KG1 (cell line): ENCODE results near the gene CAMK2D.

Experiments used
- DNase-seq: peaks from one replicate; lab custom pipeline; 2025; lab: John Stamatoyannopoulos, UW

Gene CAMK2D

DNA sequence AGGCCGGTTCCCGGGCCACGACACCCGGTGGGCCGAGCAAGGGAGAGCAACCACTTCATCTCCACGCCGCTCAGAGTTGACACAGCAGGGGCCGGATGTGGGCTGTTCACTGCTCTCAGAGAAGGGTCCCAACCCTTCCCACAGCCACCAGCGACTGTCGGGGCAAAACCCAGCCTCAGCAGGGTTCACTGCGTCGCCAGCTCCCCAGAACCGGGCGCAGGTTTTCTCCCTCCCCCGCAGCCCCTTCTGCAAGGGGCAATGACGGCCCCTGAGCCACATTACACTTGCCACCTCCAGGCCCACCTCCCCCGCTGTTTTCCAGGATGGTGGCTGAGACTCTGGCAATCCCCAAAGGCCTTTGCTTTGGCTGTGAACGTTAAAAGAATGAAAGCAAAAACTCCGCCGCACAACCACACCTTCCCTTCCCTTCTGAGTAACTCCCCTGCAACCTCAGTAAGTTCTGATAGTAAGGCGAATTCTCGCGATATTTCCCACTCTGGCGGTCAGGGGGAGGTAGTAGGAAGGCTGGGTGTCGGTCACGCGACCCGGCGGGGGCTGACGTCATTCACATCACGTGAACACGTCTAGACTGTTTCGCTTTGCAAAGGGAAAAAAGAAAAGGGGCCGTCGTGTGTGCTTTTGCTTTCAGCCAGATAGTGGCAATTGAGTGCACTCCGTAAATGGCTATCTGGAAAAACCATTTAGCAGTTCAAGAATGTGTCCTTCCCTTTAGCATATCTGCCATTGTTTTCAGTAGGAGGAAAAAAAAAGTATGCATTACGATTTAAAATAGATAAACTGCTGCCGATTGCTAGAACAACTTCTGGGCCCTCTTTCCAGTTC is 869 bp upstream of the CAMK2D start:
- DNase-seq: peak; percentile 99

DNA sequence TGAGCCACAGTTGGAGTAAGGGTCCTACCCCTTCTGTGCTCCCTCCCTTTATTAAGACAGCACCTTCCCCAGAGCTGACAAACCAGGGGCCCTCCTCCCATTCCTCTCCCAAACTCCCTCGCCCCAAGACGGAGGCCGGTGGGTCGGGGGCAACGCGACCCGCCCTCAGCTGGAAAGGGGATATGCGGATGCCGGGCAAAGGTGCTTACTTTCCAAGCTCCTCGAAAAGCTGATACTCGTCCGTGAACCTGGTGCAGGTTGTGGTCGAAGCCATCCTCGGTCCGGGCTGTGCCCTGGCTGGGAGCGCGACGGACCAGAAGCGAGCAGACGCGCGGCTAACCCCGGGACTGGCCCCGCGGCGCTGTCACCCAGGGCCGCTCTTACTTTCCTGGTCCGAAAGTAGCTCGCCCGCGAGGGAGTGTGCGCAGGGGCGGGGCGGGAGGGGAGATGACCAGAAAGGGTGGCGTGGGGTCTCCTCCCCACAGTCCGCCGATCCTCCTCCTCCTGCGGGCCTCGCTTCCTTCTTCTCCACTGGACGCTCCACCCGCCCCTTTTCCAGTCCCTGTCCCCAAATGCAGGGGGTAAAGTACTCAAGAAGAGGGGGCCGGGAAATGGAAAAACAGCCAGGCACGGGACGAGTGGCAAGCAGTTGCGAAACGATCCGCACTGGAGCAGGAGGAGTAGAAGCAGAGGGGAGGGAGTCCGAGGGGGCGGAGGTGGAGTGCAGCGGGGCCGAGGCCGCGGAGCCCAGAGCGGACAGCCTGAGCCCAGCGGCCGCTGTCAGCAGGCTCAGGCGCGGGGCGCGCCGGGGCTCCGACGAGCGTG is 531 bp downstream of the CAMK2D start:
- no peak for DNase-seq

DNA sequence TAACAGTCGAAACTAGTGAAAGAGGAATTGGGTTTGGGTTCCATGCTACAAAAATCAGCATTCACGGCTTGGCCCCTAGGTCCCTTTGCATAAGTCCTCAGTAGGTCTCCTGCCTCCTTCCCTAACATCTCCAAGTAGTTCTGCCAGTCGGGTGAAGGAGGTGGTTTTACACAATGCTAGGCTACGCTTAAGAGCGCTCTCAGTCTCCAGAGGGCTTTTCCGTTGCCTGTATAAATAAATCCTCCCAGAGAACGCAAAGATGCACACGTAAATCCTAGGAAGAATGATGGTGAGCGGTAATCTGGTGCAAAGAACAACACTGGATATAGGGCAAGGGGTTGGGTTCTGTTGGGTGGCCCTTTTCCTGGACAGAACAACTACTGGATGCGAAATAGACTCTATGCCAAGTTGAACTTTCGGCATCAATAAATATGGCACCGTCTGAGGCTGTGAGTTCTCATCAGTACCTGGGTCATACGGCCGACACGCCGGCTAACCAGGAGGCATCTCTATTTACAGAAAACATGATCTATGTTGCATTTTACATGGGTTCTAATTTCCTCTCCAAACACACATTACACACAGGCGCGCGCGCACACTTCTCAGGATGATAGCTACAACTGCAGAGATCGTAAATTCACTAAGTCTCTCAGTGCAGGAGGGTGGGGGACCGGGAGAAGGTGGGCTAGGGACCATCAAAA is 1.3 kb downstream of the CAMK2D start:
- DNase-seq: peak; percentile 41

- no peak for DNase-seq
Observed at GRCh38 chr4:113759696-113760093, 1.8 kb downstream of the CAMK2D start.

DNA sequence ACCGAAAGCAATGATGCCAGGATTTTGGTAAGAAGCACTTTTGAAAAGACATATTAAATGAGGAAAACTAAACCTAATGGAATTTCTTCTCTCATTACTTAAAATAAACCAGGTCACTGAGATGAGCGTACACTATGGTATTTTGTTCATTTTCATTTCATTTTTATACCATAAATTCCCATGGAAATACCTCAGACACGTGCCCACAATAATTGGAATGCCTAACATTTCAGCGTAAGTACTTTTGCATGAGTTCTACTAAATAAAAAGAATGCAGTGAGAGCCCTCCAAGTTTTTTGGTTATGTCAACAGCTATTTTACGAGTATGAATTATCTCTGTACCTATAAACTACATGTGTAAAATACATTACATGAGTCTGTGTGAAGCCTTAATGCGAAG is 3.2 kb downstream of the CAMK2D start:
- DNase-seq: no peak

DNA sequence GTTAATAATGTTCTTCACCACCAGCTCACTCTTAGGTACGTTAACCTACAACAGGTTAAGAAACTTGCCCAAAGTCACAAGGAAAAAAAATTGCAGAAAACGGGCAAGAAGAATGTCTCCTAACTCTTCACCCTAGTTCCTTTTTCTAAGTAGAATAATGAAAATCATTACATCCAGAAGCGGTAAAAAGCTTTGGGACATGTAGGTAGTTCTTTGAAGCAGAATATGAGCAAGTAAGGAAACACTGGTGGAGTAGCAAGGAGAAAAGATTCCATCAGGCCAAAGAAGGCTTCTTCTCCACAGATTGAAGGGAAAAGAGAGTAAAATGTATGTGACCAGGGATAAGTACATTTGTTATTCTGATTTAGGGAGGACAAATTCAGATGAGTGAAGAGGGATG is 4.1 kb downstream of the CAMK2D start:
- no peak for DNase-seq

GRCh38 chr4:113756005-113756410 is 5.5 kb downstream of the CAMK2D start:
- no peak for DNase-seq

DNA sequence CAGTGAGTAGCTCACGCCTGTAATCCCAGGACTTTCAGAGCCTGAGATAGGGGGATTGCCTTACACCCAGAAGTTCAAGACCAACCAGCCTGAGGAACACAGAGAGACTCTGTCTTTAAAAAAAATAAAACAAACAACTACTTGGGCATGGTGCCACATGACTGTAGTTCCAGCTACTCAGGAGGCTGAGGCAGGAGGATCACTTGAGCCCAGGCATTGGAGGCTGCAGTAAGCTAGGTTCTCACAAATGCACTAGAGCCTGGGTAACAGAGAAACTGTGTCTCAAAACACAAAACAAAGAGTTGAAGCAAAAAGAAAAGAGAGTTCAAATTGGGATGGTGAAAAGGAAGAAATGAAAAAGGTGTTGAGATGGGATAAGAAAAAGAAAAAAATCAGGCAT is 10.8 kb downstream of the CAMK2D start:
- no peak for DNase-seq

GRCh38 chr4:113750296-113750695 is 11.2 kb downstream of the CAMK2D start:
- no peak for DNase-seq

DNA sequence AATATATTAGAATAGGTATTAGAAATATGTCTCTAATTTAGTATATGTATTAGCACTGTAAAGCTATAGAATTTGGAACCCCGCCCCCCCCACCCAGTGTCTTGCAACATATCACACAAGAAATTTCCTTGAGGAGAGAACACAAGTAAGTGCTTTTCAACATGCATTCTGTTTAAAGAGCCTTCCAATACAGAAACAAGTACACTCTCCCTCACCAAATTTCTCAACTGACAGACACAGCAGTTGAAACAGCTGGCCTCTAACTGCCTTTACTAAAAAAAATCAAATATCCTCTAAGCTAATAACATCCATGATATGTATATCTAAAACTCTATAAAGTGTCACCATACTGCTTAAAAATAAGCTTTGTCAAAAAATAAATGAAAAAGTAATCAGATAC is 12.4 kb downstream of the CAMK2D start:
- DNase-seq: no peak

GRCh38 chr4:113747949-113748348 is 13.6 kb downstream of the CAMK2D start:
- DNase-seq: no peak

GRCh38 chr4:113745711-113746110 is 15.8 kb downstream of the CAMK2D start:
- no peak for DNase-seq

- no peak for DNase-seq
Observed at GRCh38 chr4:113744667-113745240, 16.8 kb downstream of the CAMK2D start.

DNA sequence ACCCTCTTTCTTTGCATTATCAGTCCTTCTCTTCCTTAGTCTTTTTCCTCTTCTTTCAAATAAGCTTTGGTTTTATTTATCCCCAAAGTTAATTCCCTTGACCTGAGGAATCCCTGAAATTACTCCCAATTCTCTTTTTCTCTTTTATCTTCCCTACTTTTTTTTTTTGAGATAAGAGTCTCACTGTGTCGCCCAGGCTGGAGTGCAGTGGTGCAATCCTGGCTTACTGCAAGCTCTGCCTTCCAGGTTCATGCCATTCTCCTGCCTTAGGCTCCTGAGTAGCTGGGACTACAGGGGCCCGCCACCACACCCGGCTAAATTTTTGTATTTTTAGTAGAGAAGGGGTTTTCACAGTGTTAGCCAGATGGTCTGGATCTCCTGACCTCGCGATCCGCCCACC is 17.8 kb downstream of the CAMK2D start:
- DNase-seq: no peak

GRCh38 chr4:113742643-113743042 is 18.9 kb downstream of the CAMK2D start:
- DNase-seq: no peak

- DNase-seq: no peak
Observed at GRCh38 chr4:113741956-113742355, 19.6 kb downstream of the CAMK2D start.

- no peak for DNase-seq
Observed at GRCh38 chr4:113740857-113741379, 20.6 kb downstream of the CAMK2D start.

DNA sequence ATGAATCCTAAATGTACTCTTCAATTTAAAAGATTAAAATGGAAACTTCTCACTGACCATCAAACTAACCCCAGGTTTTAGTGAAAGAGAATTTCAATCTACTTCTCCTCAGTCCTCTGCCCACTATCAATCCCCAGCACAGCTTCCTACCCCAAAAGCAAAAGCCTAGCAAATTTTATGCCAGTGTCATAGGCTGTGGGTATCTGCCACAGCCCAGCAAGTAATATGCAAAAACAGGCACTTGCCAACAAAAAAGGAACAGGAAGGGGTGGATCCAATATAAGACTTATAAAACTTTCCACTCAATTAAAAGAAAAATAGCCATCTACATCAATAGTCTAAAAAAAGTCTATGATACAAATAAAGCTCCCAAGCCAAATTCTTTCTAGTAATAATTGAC is 22.3 kb downstream of the CAMK2D start:
- no peak for DNase-seq

GRCh38 chr4:113738251-113738650 is 23.3 kb downstream of the CAMK2D start:
- no peak for DNase-seq

DNA sequence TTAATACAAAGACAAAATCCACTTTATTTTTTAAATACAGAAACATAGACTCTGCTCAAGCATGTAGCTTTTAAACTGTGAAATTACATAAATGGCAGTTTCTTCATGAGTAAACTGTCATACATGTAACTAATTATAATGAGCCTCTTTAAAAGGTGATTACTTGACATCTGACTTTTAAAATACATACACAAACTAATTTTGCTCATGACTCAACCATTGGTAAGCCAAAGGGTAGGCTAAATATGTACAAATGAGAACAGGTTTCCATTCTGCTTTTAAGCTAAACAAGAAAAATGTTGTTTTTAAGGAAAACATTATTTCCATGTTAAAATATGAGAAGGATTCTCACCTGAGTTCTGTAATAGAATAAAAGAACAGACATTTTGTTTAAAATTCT is 27.9 kb downstream of the CAMK2D start:
- no peak for DNase-seq

DNA sequence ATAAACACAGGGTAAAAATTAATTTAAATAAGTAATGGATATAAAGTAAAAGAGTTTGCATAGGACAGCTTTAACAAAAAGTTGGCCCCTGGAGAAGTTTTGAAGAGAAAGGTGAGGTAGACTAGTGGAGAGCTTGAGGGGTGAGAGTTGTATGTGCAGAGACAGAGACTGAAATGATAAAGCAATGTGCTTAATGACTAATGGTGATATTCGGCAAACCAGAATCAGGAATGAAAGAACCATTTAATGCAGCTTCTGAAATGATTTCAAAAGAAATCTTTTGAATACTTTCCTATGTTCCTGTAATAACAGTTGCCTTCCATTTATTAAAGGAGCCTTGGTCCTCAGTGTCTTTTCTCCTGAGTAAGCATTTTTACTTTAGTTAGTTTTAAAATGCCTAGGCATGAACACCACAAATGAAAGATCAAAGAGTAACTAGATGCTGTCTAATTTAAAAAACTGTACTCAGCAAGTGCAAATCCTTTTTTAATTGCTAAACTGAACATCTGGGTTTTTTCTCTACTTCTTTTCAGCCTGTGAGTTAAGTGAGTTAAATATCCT is 28.5 kb downstream of the CAMK2D start:
- no peak for DNase-seq
